ENCODE measurements around the gene TUNAR. TPM values are rescaled to one million over a fixed set of nuclear protein-coding genes. Genes with fewer than 3 reads are reported as not detected.

Gene TUNAR
- total RNA-seq, 2 experiments from 2014 or later: not detected

DNA sequence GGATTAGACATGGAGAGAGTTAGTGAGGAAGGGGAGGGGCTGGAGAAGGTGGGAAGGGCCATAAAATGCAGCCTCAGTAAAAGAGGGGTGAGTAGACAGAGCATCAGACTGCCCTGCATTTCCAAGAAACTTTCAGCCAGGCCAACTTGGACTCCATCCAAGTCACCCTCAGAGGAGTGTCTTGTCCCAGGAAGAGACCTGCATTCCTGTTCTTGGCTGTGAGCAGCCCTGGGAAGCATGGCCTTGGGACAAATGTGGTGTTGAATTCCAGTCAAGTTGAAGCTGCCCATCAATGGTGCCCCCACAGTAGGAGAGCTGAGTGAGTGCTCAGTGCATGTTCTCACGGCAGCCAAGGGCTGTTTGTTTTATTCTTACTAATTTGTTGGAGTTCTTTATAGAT is 35.0 kb upstream of the TUNAR start:
- CTCF ChIA-PET: no interaction called here
- Mint-ChIP-seq H3K4me1 (ENCODE audit: low read depth) (no peaks in the 10 kb centered on the region), H3K9me3 (no peaks in the 10 kb centered on the region), H3K4me3 (no peak overlapping the region), H3K36me3 (ENCODE audit: low read depth) (no peaks in the 10 kb centered on the region), H3K27me3 (ENCODE audit: low read depth) (peaks cover 9% of the 10 kb centered on the region), H3K27ac (no peak overlapping the region)
- intact Hi-C loops (cut with micrococcal nuclease): no loop called here
- DNase-seq: no peak

DNA sequence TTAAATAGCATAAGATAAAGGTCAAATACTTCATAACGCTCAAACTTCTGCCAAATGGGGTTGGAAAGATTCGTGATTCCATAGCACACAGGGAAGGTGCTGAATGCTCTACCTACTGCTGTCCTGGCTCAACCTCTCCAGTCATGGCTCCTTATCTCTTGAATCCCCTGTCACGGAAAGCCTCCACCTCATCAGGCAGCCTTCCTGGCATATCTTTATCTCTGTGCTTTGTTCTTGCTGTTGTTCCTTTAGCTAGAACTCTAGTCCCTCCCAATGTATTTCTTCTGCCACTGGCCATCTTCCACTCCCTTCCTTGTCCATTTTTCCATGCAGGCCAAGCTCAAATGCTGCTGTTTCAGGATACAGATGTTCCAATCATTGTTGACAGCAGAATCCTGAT is 26.9 kb upstream of the TUNAR start:
- Mint-ChIP-seq H3K36me3 (ENCODE audit: low read depth) (no peaks in the 10 kb centered on the region), H3K9me3 (peaks cover 4% of the 10 kb centered on the region), H3K27ac (no peak overlapping the region), H3K4me1 (ENCODE audit: low read depth) (no peaks in the 10 kb centered on the region), H3K27me3 (ENCODE audit: low read depth) (peaks cover 33% of the 10 kb centered on the region), H3K4me3 (no peak overlapping the region)
- intact Hi-C loops (cut with micrococcal nuclease): no loop called here
- no peak for DNase-seq
- CTCF ChIA-PET: no interaction called here

DNA sequence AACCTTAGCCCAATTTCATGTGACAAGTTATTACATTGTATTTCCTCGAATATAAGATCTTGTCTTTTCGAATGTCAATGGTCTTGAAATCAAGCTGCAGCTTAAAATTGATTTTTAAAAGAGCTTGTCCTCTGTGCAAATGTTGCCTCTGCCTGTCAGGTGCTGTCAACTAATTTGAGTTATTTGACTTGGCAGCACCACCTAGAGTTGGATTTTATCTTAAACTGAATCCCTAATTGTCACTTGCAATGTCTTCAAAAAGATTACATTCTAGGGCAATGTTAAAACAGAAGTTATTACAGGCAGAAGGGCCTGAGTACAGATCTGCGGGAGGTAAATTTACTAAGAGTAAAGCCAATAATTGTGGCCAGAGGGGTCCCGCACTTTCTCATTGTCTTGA is 26.2 kb upstream of the TUNAR start:
- H3K27me3 Mint-ChIP-seq (ENCODE audit: low read depth): peaks cover 32% of the 10 kb centered on the region
- no peak overlapping the region for H3K4me3 Mint-ChIP-seq
- no peaks in the 10 kb centered on the region for H3K36me3 Mint-ChIP-seq (ENCODE audit: low read depth)
- CTCF ChIA-PET: no interaction called here
- H3K9me3 Mint-ChIP-seq: peaks cover 4% of the 10 kb centered on the region
- no peak overlapping the region for H3K27ac Mint-ChIP-seq
- no peaks in the 10 kb centered on the region for H3K4me1 Mint-ChIP-seq (ENCODE audit: low read depth)
- intact Hi-C loops (cut with micrococcal nuclease): no loop called here
- no peak for DNase-seq

DNA sequence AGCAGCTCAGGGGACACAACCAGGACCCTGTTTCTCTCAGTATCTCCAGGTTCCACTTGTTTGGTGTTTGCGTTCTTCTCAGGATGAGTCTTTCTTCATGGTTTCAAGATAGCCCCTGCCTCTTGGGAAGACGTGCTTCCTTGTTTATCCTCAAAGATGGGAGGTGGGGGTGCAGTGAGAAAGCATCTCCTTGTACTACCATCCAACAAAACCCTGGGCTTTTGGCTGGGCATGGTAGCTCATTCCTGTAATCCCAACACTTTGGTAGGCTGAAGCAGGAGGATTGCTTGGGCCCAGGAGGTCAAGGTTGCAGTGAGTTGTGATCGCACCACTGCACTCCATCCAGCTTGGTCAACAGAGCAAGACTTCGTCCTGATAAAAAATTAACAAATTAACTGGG is 21.0 kb upstream of the TUNAR start:
- CTCF ChIA-PET: no interaction called here
- no peaks in the 10 kb centered on the region for H3K36me3 Mint-ChIP-seq (ENCODE audit: low read depth)
- peaks cover 20% of the 10 kb centered on the region for H3K27me3 Mint-ChIP-seq (ENCODE audit: low read depth)
- intact Hi-C loops (cut with micrococcal nuclease): no loop called here
- H3K9me3 Mint-ChIP-seq: peaks cover 4% of the 10 kb centered on the region
- DNase-seq: no peak
- no peak overlapping the region for H3K27ac Mint-ChIP-seq
- no peak overlapping the region for H3K4me3 Mint-ChIP-seq
- H3K4me1 Mint-ChIP-seq (ENCODE audit: low read depth): no peaks in the 10 kb centered on the region

DNA sequence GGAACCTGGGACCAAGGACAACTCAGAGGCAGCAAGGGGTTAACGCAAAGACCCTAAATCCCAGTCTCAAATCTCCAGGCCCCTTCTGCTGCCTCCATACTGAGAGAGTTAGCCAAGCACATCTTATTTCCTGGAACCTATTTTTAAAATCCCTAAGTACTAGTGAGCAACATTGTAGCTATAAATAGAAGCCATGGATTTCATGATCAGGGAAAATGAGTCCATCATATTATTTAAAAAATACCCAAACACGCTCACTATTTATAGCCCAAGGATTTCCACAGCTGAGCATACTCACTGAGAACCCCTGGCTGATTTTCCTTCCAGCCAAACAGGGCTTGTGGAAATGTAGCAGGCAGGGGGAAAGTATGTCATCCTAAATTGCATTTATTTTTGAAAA is 19.4 kb upstream of the TUNAR start:
- intact Hi-C loops (cut with micrococcal nuclease): no loop called here
- no peak for DNase-seq
- Mint-ChIP-seq H3K4me1 (ENCODE audit: low read depth) (no peaks in the 10 kb centered on the region), H3K27ac (no peak overlapping the region), H3K4me3 (no peak overlapping the region), H3K9me3 (no peaks in the 10 kb centered on the region), H3K27me3 (ENCODE audit: low read depth) (peaks cover 17% of the 10 kb centered on the region), H3K36me3 (ENCODE audit: low read depth) (no peaks in the 10 kb centered on the region)
- CTCF ChIA-PET: no interaction called here

DNA sequence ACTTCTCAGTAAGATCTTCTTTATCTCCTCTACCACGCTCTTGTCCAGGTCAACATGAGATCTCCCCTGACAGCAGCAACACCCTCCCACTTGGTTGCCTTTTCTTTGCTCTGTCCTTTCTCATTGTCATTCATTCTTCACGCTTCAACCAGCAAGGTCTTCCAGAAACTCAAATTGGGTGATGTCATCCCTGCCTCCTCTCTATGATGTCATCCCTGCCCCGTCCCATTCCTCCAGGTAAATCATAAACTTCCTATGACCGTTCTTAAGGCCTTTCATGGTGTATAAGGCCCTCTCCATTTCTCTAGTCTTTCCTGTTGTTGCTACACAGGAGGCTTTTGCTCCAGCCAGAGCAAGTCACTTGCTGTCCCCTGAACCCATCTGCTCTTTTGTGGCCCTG is 17.7 kb upstream of the TUNAR start:
- Mint-ChIP-seq H3K4me1 (ENCODE audit: low read depth) (no peaks in the 10 kb centered on the region), H3K4me3 (no peak overlapping the region), H3K27me3 (ENCODE audit: low read depth) (peaks cover 17% of the 10 kb centered on the region), H3K9me3 (no peaks in the 10 kb centered on the region), H3K27ac (no peak overlapping the region), H3K36me3 (ENCODE audit: low read depth) (no peaks in the 10 kb centered on the region)
- CTCF ChIA-PET: no interaction called here
- DNase-seq: no peak
- intact Hi-C loops (cut with micrococcal nuclease): no loop called here

DNA sequence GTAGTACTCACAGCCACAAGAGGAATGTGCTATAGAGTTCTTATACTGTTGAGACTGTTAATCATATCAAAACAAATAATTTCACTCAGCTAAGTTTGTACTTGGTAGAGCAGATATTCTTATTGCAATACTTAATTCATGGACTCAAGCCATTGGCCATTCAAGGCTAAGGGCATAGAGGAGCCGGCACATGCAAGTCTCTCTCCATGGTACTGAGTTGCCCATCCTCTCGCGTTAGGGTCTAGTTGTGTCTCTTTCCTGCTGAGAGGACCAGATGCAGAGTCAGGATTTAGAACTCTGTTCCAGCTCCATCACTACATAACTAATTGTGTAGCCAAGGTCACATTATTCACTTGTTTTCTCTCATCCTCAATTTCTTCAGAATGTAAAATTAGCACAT is 14.4 kb upstream of the TUNAR start:
- intact Hi-C loops (cut with micrococcal nuclease): no loop called here
- no peaks in the 10 kb centered on the region for H3K4me1 Mint-ChIP-seq (ENCODE audit: low read depth)
- peaks cover 30% of the 10 kb centered on the region for H3K27me3 Mint-ChIP-seq (ENCODE audit: low read depth)
- H3K27ac Mint-ChIP-seq: no peak overlapping the region
- DNase-seq: no peak
- no peaks in the 10 kb centered on the region for H3K9me3 Mint-ChIP-seq
- no peak overlapping the region for H3K4me3 Mint-ChIP-seq
- no peaks in the 10 kb centered on the region for H3K36me3 Mint-ChIP-seq (ENCODE audit: low read depth)
- CTCF ChIA-PET: interaction anchor here (0.7 kb wide), 1 partner anchor 27 kb away, joined by 4 read pairs; no protein-coding TSS in a partner anchor

DNA sequence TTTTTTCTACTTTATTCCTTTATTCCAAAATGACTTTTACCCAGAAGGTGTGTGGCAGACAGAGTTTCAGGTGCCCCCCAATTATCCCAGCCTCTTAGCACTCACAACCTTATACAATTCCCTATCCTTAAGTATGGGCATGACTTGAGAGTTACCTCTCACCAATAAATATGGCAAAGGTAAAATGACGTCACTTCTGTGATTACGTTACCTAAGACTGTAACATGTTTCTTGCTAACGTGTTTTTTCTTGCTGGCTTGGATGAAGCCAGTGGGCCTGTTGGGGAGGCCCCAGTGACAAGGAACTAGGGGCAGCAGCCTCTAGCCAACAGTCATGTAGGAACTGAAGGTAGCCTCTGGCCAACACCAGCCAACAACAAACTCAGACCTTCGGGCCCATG is 13.3 kb upstream of the TUNAR start:
- Mint-ChIP-seq H3K27ac (no peak overlapping the region), H3K27me3 (ENCODE audit: low read depth) (peaks cover 29% of the 10 kb centered on the region), H3K9me3 (no peaks in the 10 kb centered on the region), H3K4me3 (no peak overlapping the region), H3K36me3 (ENCODE audit: low read depth) (no peaks in the 10 kb centered on the region), H3K4me1 (ENCODE audit: low read depth) (no peaks in the 10 kb centered on the region)
- intact Hi-C loops (cut with micrococcal nuclease): no loop called here
- CTCF ChIA-PET: interaction anchor here (0.5 kb wide), 1 partner anchor 99 kb away, joined by 3 read pairs; no protein-coding TSS in a partner anchor
- DNase-seq: no peak

DNA sequence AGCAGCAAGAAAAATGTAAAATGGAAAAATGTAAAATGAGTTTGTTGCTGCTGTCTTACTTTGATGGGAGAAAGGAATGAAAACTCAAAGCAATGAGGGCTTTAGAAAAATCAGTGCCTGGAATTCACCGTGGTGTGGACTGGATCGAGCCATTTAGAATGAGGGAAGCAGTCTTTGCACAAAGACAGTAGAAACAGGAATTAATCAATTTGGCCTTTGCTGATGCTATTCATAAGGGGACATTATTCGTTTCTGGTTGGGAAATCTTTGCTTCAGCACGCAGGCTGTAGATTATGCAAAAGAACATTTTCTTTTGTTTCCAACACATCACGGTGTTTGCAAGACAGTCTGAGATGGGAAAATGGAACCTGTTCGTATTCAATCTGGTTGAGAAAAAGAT is 6.9 kb upstream of the TUNAR start:
- no peak for DNase-seq
- Mint-ChIP-seq H3K9me3 (no peaks in the 10 kb centered on the region), H3K4me3 (no peak overlapping the region), H3K4me1 (ENCODE audit: low read depth) (no peaks in the 10 kb centered on the region), H3K27ac (no peak overlapping the region), H3K36me3 (ENCODE audit: low read depth) (no peaks in the 10 kb centered on the region), H3K27me3 (ENCODE audit: low read depth) (peaks cover 28% of the 10 kb centered on the region)
- intact Hi-C loops (cut with micrococcal nuclease): no loop called here
- CTCF ChIA-PET: no interaction called here

DNA sequence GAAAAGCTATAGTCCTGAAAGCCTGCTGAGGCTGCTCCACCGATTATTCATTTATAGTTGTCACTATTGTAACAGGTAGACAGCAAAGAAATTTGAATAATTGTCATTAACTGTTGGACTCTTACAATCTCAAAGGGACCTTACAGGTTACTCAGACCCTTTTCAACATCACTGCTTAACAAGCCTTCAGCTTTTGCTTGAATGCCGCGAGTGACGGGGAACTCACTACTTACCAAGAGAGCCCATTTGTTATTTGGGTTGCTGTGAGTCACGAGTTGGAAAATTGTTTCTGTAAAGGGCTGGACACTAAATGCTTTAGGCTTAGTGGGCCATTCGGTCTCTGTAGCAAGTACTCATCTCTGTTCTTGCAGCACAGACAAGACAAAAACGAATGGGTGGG is 5.9 kb upstream of the TUNAR start:
- CTCF ChIA-PET: no interaction called here
- Mint-ChIP-seq H3K4me1 (ENCODE audit: low read depth) (peaks cover 4% of the 10 kb centered on the region), H3K9me3 (no peaks in the 10 kb centered on the region), H3K4me3 (no peak overlapping the region), H3K36me3 (ENCODE audit: low read depth) (no peaks in the 10 kb centered on the region), H3K27me3 (ENCODE audit: low read depth) (peaks cover 34% of the 10 kb centered on the region), H3K27ac (no peak overlapping the region)
- intact Hi-C loops (cut with micrococcal nuclease): no loop called here
- DNase-seq: no peak

DNA sequence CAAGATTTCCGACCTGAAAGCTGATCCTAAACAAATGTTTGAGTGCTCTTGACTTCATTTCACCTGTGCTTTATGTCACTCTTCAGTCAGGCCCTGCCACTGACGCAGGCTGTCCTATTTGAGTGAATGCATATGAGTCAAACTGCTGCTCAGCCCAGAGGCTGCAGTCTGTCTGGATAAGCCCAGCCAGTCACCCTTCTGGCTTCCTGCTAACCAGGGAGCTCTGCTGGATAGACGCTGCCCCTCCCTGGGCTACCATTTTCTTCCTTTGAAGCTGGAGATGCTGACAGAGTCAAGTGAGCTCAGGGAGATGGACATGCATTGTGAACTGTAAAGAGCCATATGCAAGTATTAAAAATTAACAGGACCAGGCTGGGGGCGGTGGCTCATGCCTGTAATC is 5.1 kb upstream of the TUNAR start:
- Mint-ChIP-seq H3K27me3 (ENCODE audit: low read depth) (peaks cover 29% of the 10 kb centered on the region), H3K4me3 (no peak overlapping the region), H3K4me1 (ENCODE audit: low read depth) (peaks cover 4% of the 10 kb centered on the region), H3K27ac (no peak overlapping the region), H3K9me3 (no peaks in the 10 kb centered on the region), H3K36me3 (ENCODE audit: low read depth) (no peaks in the 10 kb centered on the region)
- intact Hi-C loops (cut with micrococcal nuclease): no loop called here
- no peak for DNase-seq
- CTCF ChIA-PET: no interaction called here

DNA sequence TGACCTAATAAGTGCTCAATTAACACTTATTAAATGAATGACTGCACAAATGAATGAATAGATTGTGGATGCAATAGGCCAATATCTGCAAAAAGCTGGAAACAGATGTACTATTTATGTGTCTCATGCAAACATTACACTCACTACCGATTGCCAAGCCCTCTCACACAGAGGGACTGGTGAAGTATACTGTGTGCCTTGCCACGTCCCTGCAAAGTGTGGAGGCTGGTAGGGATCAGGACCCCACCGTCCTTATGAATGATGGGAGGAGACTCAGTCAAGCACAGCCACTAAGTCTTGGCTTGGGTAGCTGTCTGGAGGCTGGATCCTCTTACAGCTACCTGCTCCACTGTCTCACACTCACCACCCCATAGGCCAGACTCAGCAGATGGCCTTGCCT is 3.9 kb upstream of the TUNAR start:
- no peak for DNase-seq
- Mint-ChIP-seq H3K4me3 (no peak overlapping the region), H3K36me3 (ENCODE audit: low read depth) (no peaks in the 10 kb centered on the region), H3K9me3 (no peaks in the 10 kb centered on the region), H3K27ac (no peak overlapping the region), H3K27me3 (ENCODE audit: low read depth) (peaks cover 35% of the 10 kb centered on the region), H3K4me1 (ENCODE audit: low read depth) (peaks cover 7% of the 10 kb centered on the region)
- intact Hi-C loops (cut with micrococcal nuclease): no loop called here
- CTCF ChIA-PET: interaction anchor here (1.1 kb wide), 1 partner anchor 313 kb away, joined by 3 read pairs; no protein-coding TSS in a partner anchor

DNA sequence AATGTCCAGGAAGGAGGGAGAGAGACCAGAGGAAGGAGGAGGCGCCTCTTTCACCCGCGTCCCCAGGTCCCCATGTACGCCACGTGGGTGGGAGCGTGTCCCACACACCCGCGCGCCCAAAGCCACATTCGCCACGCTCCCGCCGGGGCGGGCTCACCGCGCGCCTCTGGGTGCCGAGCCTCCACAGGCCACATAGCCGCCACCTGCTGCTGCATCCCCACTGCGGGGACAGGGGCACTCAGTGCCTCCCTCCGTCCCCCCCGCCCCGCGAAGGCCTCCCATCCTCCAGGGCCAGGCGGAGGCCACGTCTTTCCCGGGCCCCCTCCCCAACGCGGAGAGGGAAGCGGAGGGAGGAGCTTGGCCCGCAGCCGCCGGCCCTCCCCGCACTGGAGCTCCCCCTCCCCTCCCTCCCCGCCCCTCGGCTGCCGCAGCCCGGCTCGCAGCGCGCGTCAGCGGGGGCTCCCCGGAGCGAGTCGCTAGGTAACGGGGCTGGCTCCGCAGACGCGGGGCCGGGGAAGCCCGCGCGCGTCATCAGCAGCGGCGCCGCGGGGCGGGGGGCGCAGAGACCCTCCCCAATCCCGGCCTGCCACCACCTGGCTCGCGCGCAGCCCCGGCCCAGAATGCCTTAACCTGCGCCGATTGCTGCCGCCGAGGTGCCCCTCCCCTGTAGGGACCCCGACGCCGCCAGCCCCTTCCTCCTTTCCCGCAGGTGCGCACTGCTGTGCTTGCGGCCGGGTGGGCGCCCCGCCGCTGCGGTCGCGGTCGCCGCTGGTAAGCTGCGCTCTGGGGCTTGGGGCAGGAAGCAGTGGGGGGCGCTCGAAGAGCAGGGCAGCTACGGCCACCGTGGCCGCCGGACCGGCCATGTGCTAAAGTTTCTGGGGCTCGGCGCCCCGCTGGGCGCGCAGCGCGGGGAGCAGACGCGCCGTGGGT is 536 bp upstream of the TUNAR start:
- CTCF ChIA-PET: no interaction called here
- peak; percentile 30 for DNase-seq
- no peak overlapping the region for H3K27ac Mint-ChIP-seq
- peaks cover 43% of the 10 kb centered on the region for H3K27me3 Mint-ChIP-seq (ENCODE audit: low read depth)
- intact Hi-C loops (cut with micrococcal nuclease): no loop called here
- H3K9me3 Mint-ChIP-seq: no peaks in the 10 kb centered on the region
- H3K4me1 Mint-ChIP-seq (ENCODE audit: low read depth): peaks cover 7% of the 10 kb centered on the region
- H3K4me3 Mint-ChIP-seq: no peak overlapping the region
- no peaks in the 10 kb centered on the region for H3K36me3 Mint-ChIP-seq (ENCODE audit: low read depth)

Data from activated naive CD4-positive, alpha-beta T cell treated with anti-CD3 and anti-CD28 coated beads for 36 hours (primary cell).